Activated CD4-positive, alpha-beta T cell treated with anti-CD3 and anti-CD28 coated beads, Interleukin-2, Interleukin-4, amounts not matched to agents 100 ng/mL and 50 ng/mL, durations not matched to agents 16 hours and 8 hours (primary cell): ENCODE measurements around the gene KRTAP12-1.

Experiments
- DNase-seq: peaks from one replicate; pipeline ENCODE4 v3.0.0-alpha.2; 2020; ENCODE audit warnings: low spot score

The KRTAP12-1 gene, protein sequence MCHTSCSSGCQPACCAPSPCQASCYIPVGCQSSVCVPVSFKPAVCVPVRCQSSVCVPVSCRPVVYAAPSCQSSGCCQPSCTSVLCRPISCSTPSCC

DNA sequence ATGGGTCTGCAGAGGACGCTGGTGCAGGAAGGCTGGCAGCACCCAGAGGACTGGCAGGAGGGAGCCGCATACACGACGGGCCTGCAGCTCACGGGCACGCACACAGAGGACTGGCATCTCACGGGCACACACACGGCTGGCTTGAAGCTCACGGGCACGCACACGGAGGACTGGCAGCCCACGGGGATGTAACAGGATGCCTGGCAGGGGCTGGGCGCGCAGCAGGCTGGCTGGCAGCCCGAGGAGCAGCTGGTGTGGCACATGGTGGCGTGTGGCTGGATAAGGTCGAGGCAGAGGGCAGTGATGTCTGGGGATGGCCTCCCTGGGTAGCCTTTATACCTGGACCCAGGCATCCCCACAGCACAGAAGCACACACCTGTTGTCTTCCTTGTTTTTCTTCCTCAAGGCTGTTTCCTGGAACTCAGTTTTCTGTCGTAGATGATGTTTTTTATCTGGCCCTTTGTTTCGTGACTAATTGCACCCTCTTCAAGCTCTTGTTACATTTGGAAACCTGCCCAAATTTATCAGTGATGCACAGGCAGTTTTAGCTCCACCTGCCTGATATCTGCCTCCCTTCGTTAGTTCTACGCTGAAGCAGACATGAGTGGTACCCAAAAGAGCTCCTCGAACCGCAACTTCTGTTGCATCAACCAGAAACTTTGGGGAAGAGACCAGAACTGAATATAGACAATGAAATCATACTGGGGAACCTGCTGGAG is at the start of gene KRTAP12-1:
TSS of gene KRTAP12-1 (minus strand) at position 303 of the 719 bp plus-strand sequence. CDS start at position 263, 40 bp downstream.
- no peak for DNase-seq

DNA sequence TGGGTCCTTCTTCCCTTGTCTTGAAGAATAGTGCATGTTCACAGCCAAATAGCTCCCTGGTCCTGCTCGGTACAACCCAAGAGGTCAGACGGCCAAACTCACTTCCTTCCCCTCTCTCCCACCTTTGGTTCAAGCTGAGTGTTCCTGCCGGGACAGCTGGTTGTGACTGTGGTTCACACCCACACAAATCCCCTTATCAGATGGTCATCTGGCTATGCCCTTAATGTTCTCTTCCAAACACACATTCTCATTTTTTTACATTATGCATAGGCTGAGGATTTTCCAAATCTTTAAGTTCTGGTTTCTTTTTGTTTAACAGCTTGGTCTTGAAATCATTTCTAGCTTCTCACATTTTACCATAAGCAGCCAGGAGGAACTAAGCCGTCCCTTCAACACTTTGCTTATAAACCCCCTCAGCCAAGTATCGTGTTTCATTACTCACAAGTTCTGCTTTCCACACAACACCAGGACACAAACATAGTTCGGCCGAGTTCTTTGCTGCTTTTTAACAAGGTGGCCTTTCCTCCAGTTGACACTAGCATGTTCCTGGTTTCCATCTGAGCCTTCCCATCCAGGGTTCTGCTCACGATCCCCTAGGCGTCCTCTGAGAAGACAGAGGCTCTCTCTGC is 49.1 kb upstream of the KRTAP12-1 start:
- no peak for DNase-seq

- no peak for DNase-seq
Observed at GRCh38 chr21:44730028-44730395, 48.0 kb upstream of the KRTAP12-1 start.

DNA sequence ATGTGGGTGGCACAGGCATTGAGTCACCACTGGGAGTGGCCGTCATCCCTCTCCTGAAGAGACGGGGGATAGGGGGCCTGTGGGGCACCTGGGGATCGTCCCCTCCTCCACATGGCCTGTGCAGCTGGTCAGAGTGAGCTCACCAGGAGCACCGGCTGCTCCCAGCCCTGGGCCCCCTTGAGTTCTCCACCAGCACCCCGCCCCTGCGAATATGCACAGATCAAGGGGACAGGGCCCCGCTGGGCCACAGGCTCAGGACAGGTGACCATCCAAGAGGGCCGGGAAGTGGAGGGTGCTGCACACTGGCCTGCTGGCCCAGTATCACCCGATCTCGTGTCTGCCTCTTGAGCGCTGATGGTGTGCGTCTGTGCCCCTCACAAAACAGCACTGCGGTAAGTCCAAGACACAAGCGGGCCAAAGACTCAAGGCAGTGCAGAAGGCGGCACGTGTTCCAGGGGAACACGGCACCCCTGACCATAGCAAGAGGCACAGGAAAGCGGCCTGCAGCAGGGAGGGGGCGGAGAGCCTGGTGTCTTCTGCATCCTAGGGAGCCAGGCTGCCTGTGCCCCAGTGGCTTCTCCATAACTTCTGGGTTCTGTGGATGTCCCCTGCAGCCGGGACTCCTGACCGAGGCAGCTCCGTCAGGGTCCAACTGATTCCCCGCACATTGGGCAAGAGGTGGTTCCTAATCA is 47.5 kb upstream of the KRTAP12-1 start:
- DNase-seq = no peak

DNA sequence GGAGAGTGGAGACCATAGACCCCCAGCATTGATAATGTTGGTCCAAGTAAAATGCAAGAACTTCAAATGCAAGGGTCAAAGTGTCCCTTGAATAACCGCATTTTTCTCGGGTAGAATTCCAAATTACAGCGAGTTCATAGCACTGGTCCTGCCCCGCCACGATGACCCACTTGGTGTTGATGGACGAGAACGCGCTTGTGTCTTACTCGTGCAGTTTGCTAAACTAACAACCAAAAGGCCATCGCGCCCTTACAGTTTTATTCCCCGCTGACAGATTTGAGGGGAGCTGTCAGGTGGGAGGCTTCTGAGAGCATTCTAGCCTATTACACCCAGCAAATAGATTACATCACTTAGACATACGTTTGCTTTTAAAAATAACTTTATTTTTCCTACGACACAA is 46.8 kb upstream of the KRTAP12-1 start:
- DNase-seq = no peak

DNA sequence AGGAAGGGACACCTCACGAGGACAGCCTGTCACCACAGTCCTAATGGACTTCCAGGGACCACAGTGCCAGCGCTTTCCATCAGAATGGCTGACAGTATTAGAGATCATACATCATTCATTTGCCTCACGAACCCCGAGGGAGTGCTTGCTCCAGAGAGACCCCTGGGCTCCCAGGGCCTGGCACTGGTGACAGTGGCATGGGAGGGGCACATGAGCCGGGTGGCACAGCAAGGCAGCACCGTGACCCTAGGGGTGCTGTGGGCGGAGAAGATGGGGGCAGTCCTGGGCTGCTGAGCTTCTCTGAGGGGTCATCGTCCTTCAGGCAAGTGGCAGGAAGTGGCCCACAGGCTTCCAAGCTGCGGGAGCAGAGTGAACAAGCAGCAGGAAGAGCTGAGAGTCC is 45.8 kb upstream of the KRTAP12-1 start:
- DNase-seq = no peak

DNA sequence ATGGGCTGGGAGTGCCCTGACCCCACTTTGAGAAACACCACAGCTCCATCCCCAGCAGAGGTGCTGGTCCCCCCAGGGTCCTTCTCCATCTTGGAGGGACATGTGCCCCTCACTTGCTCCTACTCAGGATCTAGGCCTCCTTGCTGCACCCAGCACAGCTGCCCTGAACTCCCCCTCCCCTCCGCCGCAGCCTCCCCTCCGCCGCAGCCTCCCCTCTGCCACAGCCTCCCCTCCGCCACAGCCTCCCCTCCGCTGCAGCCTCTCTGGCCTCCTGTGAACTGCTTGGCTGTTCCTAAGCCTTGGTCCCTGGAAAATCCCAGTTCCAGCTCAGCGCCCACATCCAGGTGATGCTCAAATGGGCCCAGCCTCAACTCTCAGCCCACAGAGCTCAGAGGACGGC is 45.4 kb upstream of the KRTAP12-1 start:
- DNase-seq = no peak

DNA sequence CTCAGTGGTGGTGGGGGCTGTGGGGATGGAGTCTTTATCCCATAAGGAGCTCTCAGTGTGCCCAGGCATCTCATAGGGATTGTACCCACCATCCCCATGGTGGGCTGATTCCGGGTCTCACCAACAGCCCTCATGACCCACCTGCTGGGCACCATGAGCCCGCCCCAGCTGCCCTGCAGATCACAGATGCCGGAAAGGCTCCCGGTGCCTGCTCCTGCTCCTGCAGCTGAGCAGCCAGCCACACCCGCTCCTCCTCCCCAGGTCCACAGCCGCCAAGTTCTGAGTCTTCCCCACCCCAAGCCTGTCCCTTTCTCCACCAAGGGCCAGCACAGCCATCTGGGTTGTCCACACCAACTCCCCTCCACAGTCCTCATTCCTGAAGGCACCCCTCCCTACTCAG is 44.9 kb upstream of the KRTAP12-1 start:
- DNase-seq = no peak

DNA sequence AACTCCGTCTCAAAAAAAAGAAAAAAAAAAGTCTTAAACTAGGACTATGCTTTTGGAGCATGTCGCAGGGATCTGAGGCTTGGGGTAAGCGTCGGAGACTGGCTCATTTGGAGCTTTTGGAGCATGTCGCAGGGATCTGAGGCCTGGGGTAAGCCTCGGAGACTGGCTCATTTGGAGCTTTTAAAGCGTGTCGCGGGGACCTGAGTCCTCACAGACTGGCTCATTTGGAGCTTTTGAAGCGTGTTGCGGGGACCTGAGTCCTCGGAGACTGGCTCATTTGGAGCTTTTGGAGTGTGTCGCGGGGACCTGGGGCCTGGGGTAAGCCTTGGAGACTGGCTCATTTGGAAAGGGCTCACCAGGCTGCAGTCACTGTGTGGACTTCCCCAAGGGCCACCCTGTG is 43.0 kb upstream of the KRTAP12-1 start:
- DNase-seq = no peak

- DNase-seq = no peak
Observed at GRCh38 chr21:44724196-44724595, 42.2 kb upstream of the KRTAP12-1 start.

DNA sequence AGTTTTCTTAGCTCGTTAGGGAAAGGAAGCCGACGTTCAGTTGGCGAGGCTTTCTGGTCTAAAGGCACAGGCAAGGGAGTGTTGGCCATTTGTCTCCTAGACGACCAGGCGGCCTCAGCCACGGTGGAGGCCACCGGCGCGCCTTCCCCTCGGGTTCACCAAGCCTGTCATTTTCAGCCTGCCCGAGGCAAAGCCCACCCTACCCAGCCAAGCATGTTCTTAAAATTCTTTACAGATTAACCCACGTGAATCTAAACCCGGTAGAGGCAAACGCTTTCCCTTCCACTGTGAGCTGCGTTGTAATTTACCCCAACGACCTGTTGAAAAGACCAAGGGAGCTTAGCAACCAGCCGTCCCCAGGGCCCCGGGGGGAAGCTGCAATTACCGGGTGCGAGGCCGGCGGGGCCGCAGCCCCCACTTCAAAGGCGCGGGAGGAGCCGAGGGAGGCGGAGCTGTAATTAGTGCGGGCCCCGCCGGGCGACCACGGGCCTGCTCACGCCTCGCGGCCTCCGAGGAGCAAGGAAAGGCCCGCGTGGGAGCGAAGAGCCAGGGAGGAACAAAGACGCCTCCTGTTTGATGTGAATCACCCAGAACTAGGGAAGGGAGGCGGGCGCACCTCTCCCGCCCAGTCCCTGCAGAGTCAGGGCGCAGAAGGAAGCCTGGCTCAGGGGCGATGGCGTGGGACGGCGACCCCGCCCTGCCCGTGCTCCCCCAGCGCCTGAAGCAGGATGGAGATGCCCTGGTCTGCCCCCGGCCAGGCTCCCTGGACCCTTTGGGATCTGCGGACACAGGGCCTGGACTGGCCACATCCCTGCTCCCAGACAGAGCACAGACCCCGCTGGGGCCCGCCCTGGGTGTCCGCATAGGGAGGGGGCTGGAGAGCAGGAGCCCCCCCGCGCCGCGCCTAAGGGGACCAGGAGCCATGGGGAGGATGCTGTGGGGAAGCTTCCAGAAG is 41.5 kb upstream of the KRTAP12-1 start:
- DNase-seq = no peak

- no peak for DNase-seq
Observed at GRCh38 chr21:44722731-44723130, 40.8 kb upstream of the KRTAP12-1 start.

DNA sequence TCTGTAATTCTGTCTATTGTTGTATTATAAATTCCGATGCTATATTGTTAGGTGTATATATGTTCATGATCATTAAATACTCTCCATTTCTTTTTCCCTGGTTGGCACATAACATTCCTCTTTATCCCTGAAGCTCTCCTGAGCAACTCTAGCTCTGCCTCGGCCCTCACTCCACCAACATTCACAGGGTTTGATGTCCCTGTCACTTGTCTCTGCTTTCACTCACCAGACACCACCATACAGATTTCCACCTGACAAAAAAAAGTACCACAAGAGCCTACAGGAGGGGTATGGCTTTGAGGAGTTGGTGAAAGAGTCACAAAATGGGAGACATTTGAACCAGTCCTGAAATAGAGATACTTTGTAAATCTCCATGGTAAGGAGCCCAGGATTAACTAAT is 38.2 kb upstream of the KRTAP12-1 start:
- DNase-seq = no peak

DNA sequence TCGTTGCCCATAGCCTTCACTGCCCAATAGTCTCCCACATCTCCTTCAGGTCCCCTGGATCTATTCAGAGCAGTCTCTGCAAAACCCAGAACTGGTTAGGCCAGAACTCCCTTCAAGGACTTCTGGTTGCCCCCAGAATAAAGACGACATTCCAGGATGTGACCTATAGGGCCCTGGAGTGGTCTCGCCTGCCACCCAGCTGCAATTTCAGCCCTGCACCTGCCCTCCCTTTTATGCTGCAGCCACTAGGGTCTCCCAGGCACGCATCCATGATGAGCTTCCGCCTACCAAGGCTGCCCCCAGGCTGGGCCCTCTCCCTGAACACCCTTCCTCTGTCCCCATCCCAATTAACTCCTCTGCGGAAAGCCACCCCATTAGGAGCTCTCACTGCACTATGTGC is 36.6 kb upstream of the KRTAP12-1 start:
- DNase-seq = no peak

GRCh38 chr21:44718093-44718492 is 36.1 kb upstream of the KRTAP12-1 start:
- DNase-seq = no peak

DNA sequence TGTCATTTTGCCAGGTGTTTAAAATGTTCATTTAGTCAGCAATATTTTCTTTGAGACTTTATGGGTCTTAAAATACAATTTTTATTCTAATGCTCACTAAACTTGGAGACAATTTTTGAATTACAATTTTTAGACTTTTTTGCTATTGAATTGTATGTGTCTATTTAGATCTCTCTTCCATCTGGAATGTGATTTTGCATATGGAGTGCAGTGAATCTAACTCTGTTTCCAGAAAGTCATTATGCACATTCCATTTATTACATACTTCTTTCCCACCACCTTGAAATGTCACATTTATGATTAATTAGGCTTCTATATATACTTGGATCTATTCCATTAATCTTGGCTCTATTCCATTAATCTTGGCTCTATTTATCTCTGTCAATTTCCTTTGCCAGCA is 35.0 kb upstream of the KRTAP12-1 start:
- DNase-seq = no peak

DNA sequence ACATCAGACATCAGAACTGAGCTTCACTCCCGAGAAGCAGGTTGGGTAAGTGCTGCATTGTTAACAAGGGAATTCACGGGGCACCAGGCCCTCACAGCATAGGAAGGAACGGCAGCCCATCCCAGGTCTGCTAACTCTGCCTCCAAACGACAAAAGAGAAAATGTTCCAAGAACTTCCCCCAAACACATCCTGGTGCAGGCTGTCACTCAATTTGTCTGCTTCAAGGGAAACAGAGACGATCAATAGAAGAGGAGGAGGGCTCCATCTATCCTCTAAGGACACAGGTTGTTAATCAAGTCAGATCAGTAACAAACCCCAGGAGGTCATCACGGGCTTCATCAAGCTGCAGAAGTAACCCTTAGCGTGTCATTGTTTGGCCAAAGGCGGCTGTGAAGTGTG is 32.9 kb upstream of the KRTAP12-1 start:
- DNase-seq = no peak

DNA sequence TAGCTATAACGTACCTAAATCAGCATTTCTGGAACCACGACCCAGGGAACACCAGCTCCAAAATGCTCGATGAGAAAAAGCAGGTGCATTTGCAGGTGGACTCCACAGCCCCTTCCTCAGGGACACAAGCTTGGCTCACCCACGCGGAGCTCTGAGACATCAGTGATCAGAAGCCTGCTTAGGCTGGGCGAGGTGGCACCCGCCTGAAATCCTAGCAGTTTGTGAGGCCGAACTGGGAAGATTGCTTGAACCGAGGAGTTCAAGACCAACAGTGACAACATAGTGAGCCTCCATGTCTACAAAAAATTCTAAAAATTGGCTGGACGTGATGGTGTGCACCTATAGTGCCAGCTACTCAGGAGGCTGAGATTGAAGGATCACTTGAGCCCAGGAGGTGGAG is 31.9 kb upstream of the KRTAP12-1 start:
- no peak for DNase-seq

GRCh38 chr21:44713130-44713529 is 31.2 kb upstream of the KRTAP12-1 start:
- no peak for DNase-seq

DNA sequence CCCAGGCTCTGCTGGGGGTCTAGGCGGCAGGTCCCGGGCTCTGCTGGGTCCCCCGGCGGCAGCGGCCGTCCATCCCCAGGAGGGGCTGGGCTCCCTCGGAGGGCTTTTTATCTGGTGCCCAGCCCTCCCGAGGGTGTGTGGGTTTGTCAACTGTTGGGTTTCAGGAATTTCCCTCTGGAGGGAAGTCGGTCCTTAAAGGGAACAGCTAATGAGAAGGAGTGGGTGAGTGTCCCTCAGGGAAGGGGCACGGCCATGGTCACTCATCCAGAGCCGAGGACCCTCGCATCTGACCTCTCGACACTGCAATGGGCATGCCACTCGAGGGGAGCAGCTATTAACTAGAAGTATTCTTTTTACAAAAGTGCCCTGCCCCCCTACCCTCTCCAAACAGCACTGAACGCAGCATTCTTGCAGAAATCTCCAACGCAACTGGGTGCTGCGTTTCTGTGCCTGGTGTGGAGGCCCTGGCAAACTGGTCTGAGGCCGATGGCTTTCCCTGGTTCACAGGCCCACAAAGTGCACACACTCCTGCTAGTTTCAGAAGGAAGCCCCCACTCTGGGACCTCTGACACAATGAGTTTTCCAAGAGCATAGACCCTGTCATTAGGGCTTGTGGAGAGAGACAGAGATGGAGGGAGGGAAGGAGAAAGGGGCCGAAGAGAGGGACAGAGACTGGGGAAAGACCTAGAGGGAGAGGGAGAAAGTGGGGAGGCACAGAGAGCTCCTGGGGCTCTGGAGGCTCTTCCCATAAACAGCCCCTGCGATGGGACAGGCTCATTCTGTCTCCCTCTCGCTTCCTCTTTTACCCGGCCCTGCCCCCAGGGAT is 30.5 kb upstream of the KRTAP12-1 start:
- no peak for DNase-seq
